Lung (tissue), 12 donors: Measurements from ENCODE around the gene KRTAP5-8. TPM values are rescaled to one million over a fixed set of nuclear protein-coding genes. Genes with fewer than 3 reads are reported as not detected.

ENCODE experiments used
- ATAC-seq: fragments of 200-7000 bp; cut with Tn5 transposase; one replicate; pipeline ENCODE4 v1.9.1; 2020; ENCODE audit warnings: moderate number of reproducible peaks; ENCODE audit not compliant: insufficient read depth, low FRiP score
- DNase-seq, 3 donors: peaks; one replicate each; pipeline ENCODE4 v3.0.0-alpha.2; 2013 to 2017
- H3K27ac ChIP-seq, 2 donors: one replicate each; pipeline ENCODE4 v1.5.1; 2013; ENCODE audit warnings: mild to moderate bottlenecking in 2 of 2, moderate library complexity in 2 of 2, control low read depth in 1 of 2, inconsistent platforms in 1 of 2, low read depth in 1 of 2, low read length in 1 of 2
- H3K27me3 ChIP-seq, 3 donors: one replicate each; pipeline ENCODE4 v1.5.1; 2013; ENCODE audit warnings: low read length in 2 of 3; ENCODE audit not compliant: control insufficient read depth in 3 of 3, insufficient read depth in 3 of 3
- H3K36me3 ChIP-seq, 4 donors: one replicate each; pipeline ENCODE4 v1.5.1; 2013; ENCODE audit warnings: low read length in 4 of 4, mild to moderate bottlenecking in 1 of 4, moderate library complexity in 1 of 4; ENCODE audit not compliant: control insufficient read depth in 4 of 4, insufficient read depth in 4 of 4
- H3K4me1 ChIP-seq, 5 donors: one replicate each; pipeline ENCODE4 v1.5.1; 2013; ENCODE audit warnings: low read length in 5 of 5, mild to moderate bottlenecking in 2 of 5, moderate library complexity in 1 of 5; ENCODE audit not compliant: control insufficient read depth in 5 of 5, insufficient read depth in 5 of 5
- H3K4me3 ChIP-seq: one replicate; pipeline ENCODE4 v1.5.1; 2013; ENCODE audit warnings: mild to moderate bottlenecking, control low read depth, moderate library complexity
- H3K9ac ChIP-seq, 2 donors: one replicate each; pipeline ENCODE4 v1.5.1; 2013; ENCODE audit warnings: low read length in 2 of 2, control low read depth in 1 of 2; ENCODE audit not compliant: insufficient read depth in 1 of 2
- H3K9me3 ChIP-seq, 4 donors: one replicate each; pipeline ENCODE4 v1.5.1; 2013; ENCODE audit warnings: low read length in 3 of 4, mild to moderate bottlenecking in 1 of 4, moderate library complexity in 1 of 4; ENCODE audit not compliant: control insufficient read depth in 4 of 4, insufficient read depth in 3 of 4
- CTCF ChIP-seq: IDR thresholded peaks from 2 replicates; pipeline ENCODE4 v1.5.1; 2012; ENCODE audit warnings: mild to moderate bottlenecking; ENCODE audit errors: control extremely low read depth, extremely low read depth
- WGBS, 2 donors: extraction: QIAGEN DNeasy Blood & Tissue Kit; methylation state at CpG; one replicate each; pipeline ENCODE4 v1.1.7; 2013; 5-methylcytosine and 5-hydroxymethylcytosine counted together
- polyA plus RNA-seq, 2 donors: library from polyadenylated mRNA; stranded (reverse); fragments of 200-250 nt; gene quantifications; one replicate each; pipeline ENCODE4 v1.2.1, GENCODE V29; 2013
- total RNA-seq, 2 donors: library from RNA; depleted of rRNA in 1 of 2; stranded (reverse); fragments of >200 nt in 1 of 2; gene quantifications; one replicate each; pipeline ENCODE4 v1.2.1, GENCODE V29; 2014 to 2021
- donor health status: control.
- donor health status: control.
- donor health status: Bipolar disorder and iron deficiency.
- donor health status: healthy.
- donor health status: DM: yes; HTN: yes; CAD: no.

Gene KRTAP5-8
- total and polyA plus RNA-seq, 4 donors = 0.03 to 0.34 (median 0.20) TPM; not detected in 1

- no peaks in the 10 kb centered on the region for H3K27me3 ChIP-seq
- peaks cover 5 to 66% (median 17%) of the 10 kb centered on the region in 4 donors for H3K36me3 ChIP-seq
- H3K9me3 ChIP-seq = peaks cover 0 to 4% (median 0%) of the 10 kb centered on the region in 4 donors
- peaks cover 0 to 18% (median 0%) of the 10 kb centered on the region in 5 donors for H3K4me1 ChIP-seq
- ATAC-seq (no peak), DNase-seq (peak in 1 of 3 donors; percentile 39)
- WGBS, 2 donors = 61 to 71% methylated on average over 6 of the region's 6 CpGs
- H3K27ac ChIP-seq = no peak overlapping the region
- TF ChIP-seq CTCF = no peak
- no peak overlapping the region for H3K4me3 ChIP-seq
- H3K9ac ChIP-seq = no peak overlapping the region
Observed at GRCh38 chr11:71500601-71501021, 37.2 kb upstream of the KRTAP5-8 start.

GRCh38 chr11:71501071-71501985 lies 36.5 kb upstream of the KRTAP5-8 start:
- Histone ChIP-seq H3K4me1 (peaks cover 0 to 21% (median 3%) of the 10 kb centered on the region in 5 donors), H3K27me3 (no peaks in the 10 kb centered on the region), H3K9me3 (peaks cover 0 to 3% (median 0%) of the 10 kb centered on the region in 4 donors), H3K27ac (no peak overlapping the region), H3K9ac (no peak overlapping the region), H3K36me3 (peaks cover 5 to 59% (median 18%) of the 10 kb centered on the region in 4 donors), H3K4me3 (no peak overlapping the region)
- DNase-seq (peak in 1 of 3 donors; percentile 29), ATAC-seq (no peak)
- 92 to 95% methylated on average over 30 of the region's 30 CpGs for WGBS, 2 donors
- TF ChIP-seq CTCF = no peak

- Histone ChIP-seq H3K36me3 (peaks cover 5 to 55% (median 16%) of the 10 kb centered on the region in 4 donors), H3K9me3 (no peaks in the 10 kb centered on the region), H3K27me3 (no peaks in the 10 kb centered on the region), H3K4me3 (no peak overlapping the region), H3K27ac (no peak overlapping the region), H3K9ac (no peak overlapping the region), H3K4me1 (peaks cover 0 to 21% (median 3%) of the 10 kb centered on the region in 5 donors)
- DNase-seq = no peak
- no peak for ATAC-seq
- no peak for TF ChIP-seq CTCF
- 97% methylated on average over 10 of the region's 10 CpGs for WGBS, 2 donors
Observed at GRCh38 chr11:71502026-71502425, 35.8 kb upstream of the KRTAP5-8 start.
